ENCODE measurements around the gene PARD3. TPM values are rescaled to one million over a fixed set of nuclear protein-coding genes. Genes with fewer than 3 reads are reported as not detected.
"Not testable (repeated sequence)": the region's sequence is repeated elsewhere in the genome, so short reads cannot be mapped to it uniquely, and the experiment has no call there.

The PARD3 gene
- total RNA-seq, 1 experiment from 2014 or later, result 29.7 TPM

- no peak for DNase-seq (ENCODE audit: low read depth)
Measured at GRCh38 chr10:34392641-34393170, 422.4 kb downstream of the PARD3 start.

- not testable (repeated sequence) for DNase-seq (ENCODE audit: low read depth)
Measured at GRCh38 chr10:34391168-34391567, 423.9 kb downstream of the PARD3 start.

- no peak for DNase-seq (ENCODE audit: low read depth)
Measured at GRCh38 chr10:34389801-34390200, 425.3 kb downstream of the PARD3 start.

- no peak for DNase-seq (ENCODE audit: low read depth)
Measured at GRCh38 chr10:34386921-34387320, 428.2 kb downstream of the PARD3 start.

GRCh38 chr10:34384372-34384771 is 430.7 kb downstream of the PARD3 start:
- DNase-seq (ENCODE audit: low read depth), result no peak

GRCh38 chr10:34382626-34383025 is 432.5 kb downstream of the PARD3 start:
- no peak for DNase-seq (ENCODE audit: low read depth)

- DNase-seq (ENCODE audit: low read depth), result no peak
Measured at GRCh38 chr10:34380856-34381255, 434.2 kb downstream of the PARD3 start.

- no peak for DNase-seq (ENCODE audit: low read depth)
Measured at GRCh38 chr10:34378297-34378696, 436.8 kb downstream of the PARD3 start.

GRCh38 chr10:34377833-34378232 is 437.3 kb downstream of the PARD3 start:
- no peak for DNase-seq (ENCODE audit: low read depth)

GRCh38 chr10:34374356-34375045 is 440.6 kb downstream of the PARD3 start:
- DNase-seq (ENCODE audit: low read depth), result no peak

GRCh38 chr10:34373211-34373610 is 441.9 kb downstream of the PARD3 start:
- no peak for DNase-seq (ENCODE audit: low read depth)

- no peak for DNase-seq (ENCODE audit: low read depth)
Measured at GRCh38 chr10:34372509-34372908, 442.6 kb downstream of the PARD3 start.

GRCh38 chr10:34370126-34370525 is 445.0 kb downstream of the PARD3 start:
- no peak for DNase-seq (ENCODE audit: low read depth)

- DNase-seq (ENCODE audit: low read depth), result no peak
Measured at GRCh38 chr10:34369120-34369519, 446.0 kb downstream of the PARD3 start.

- no peak for DNase-seq (ENCODE audit: low read depth)
Measured at GRCh38 chr10:34364253-34365037, 450.7 kb downstream of the PARD3 start.

GRCh38 chr10:34360984-34361383 is 454.1 kb downstream of the PARD3 start:
- no peak for DNase-seq (ENCODE audit: low read depth)

- no peak for DNase-seq (ENCODE audit: low read depth)
Measured at GRCh38 chr10:34359435-34359813, 455.7 kb downstream of the PARD3 start.

GRCh38 chr10:34358729-34359434 is 456.2 kb downstream of the PARD3 start:
- no peak for DNase-seq (ENCODE audit: low read depth)

- no peak for DNase-seq (ENCODE audit: low read depth)
Measured at GRCh38 chr10:34356463-34356862, 458.6 kb downstream of the PARD3 start.

GRCh38 chr10:34353530-34353929 is 461.6 kb downstream of the PARD3 start:
- DNase-seq (ENCODE audit: low read depth), result not testable (repeated sequence)

- DNase-seq (ENCODE audit: low read depth), result not testable (repeated sequence)
Measured at GRCh38 chr10:34352599-34353204, 462.4 kb downstream of the PARD3 start.

GRCh38 chr10:34351161-34351560 is 463.9 kb downstream of the PARD3 start:
- no peak for DNase-seq (ENCODE audit: low read depth)

All from Daoy (cell line).